Stimulated activated naive CD8-positive, alpha-beta T cell treated with anti-CD3 and anti-CD28 coated beads, Interleukin-15, Interleukin-2, amounts not matched to agents 100 ng/mL and 50 ng/mL, for 24 hours (primary cell): ENCODE data around the gene CCL8.
A peak's percentile ranks its signal among the peaks of the same experiment; 100 is the strongest.

ENCODE experiments used
- H3K27ac Mint-ChIP-seq: one replicate; pipeline ENCODE4 v1.8.0; 2021; ENCODE audit warnings: mild to moderate bottlenecking, mixed read lengths
- H3K27me3 Mint-ChIP-seq: one replicate; pipeline ENCODE4 v1.8.0; 2021; ENCODE audit warnings: mixed read lengths
- H3K36me3 Mint-ChIP-seq: one replicate; pipeline ENCODE4 v1.8.0; 2021; ENCODE audit warnings: low read depth, mixed read lengths
- H3K4me1 Mint-ChIP-seq: one replicate; pipeline ENCODE4 v1.8.0; 2021; ENCODE audit warnings: low read depth, mixed read lengths
- H3K4me3 Mint-ChIP-seq: one replicate; pipeline ENCODE4 v1.8.0; 2021; ENCODE audit warnings: mild to moderate bottlenecking, mixed read lengths
- H3K9me3 Mint-ChIP-seq: one replicate; pipeline ENCODE4 v1.8.0; 2021; ENCODE audit warnings: mixed read lengths

CCL8 gene

GRCh38 chr17:34368196-34368945 is 49.1 kb downstream of the CCL8 start:
- H3K4me1 Mint-ChIP-seq = peaks cover 28% of the 10 kb centered on the region
- peaks cover 10% of the 10 kb centered on the region for H3K27me3 Mint-ChIP-seq
- H3K27ac Mint-ChIP-seq = no peak overlapping the region
- no peaks in the 10 kb centered on the region for H3K9me3 Mint-ChIP-seq
- no peaks in the 10 kb centered on the region for H3K36me3 Mint-ChIP-seq
- no peak overlapping the region for H3K4me3 Mint-ChIP-seq

GRCh38 chr17:34368946-34369500 is 49.8 kb downstream of the CCL8 start:
- H3K9me3 Mint-ChIP-seq = no peaks in the 10 kb centered on the region
- no peak overlapping the region for H3K27ac Mint-ChIP-seq
- H3K4me1 Mint-ChIP-seq = peaks cover 26% of the 10 kb centered on the region
- no peak overlapping the region for H3K4me3 Mint-ChIP-seq
- H3K36me3 Mint-ChIP-seq = no peaks in the 10 kb centered on the region
- peaks cover 9% of the 10 kb centered on the region for H3K27me3 Mint-ChIP-seq

GRCh38 chr17:34369571-34369970 is 50.3 kb downstream of the CCL8 start:
- H3K9me3 Mint-ChIP-seq = no peaks in the 10 kb centered on the region
- H3K4me1 Mint-ChIP-seq = peaks cover 26% of the 10 kb centered on the region
- H3K27ac Mint-ChIP-seq = no peak overlapping the region
- peaks cover 5% of the 10 kb centered on the region for H3K27me3 Mint-ChIP-seq
- H3K4me3 Mint-ChIP-seq = no peak overlapping the region
- no peaks in the 10 kb centered on the region for H3K36me3 Mint-ChIP-seq

GRCh38 chr17:34370376-34370996 is 51.3 kb downstream of the CCL8 start:
- Mint-ChIP-seq H3K27ac (no peak overlapping the region), H3K36me3 (no peaks in the 10 kb centered on the region), H3K9me3 (no peaks in the 10 kb centered on the region), H3K4me1 (peaks cover 19% of the 10 kb centered on the region), H3K4me3 (no peak overlapping the region), H3K27me3 (peaks cover 6% of the 10 kb centered on the region)

GRCh38 chr17:34370997-34371395 is 51.8 kb downstream of the CCL8 start:
- no peaks in the 10 kb centered on the region for H3K36me3 Mint-ChIP-seq
- H3K4me3 Mint-ChIP-seq = no peak overlapping the region
- peak overlapping the region; percentile 51 for H3K27ac Mint-ChIP-seq
- H3K4me1 Mint-ChIP-seq = peaks cover 16% of the 10 kb centered on the region
- H3K27me3 Mint-ChIP-seq = peaks cover 9% of the 10 kb centered on the region
- no peaks in the 10 kb centered on the region for H3K9me3 Mint-ChIP-seq
